ENCODE data around the gene CDH5. TPM values are rescaled to one million over a fixed set of nuclear protein-coding genes. Genes with fewer than 3 reads are reported as not detected.

Gene CDH5
- total RNA-seq, 4 donors from 2014 or later, result 31.2 to 126 (median 70.6) TPM

- no peaks in the 10 kb centered on the region for H3K27me3 ChIP-seq
Observed at GRCh38 chr16:66440271-66440802, 73.8 kb downstream of the CDH5 start.

GRCh38 chr16:66440970-66441369 lies 74.5 kb downstream of the CDH5 start:
- Histone ChIP-seq H3K4me1 (no peaks in the 10 kb centered on the region), H3K4me3 (no peak overlapping the region), H3K9me3 (no peaks in the 10 kb centered on the region), H3K27me3 (no peaks in the 10 kb centered on the region), H3K36me3 (no peaks in the 10 kb centered on the region), H3K27ac (no peak overlapping the region)
- TF ChIP-seq, protein P1, sequence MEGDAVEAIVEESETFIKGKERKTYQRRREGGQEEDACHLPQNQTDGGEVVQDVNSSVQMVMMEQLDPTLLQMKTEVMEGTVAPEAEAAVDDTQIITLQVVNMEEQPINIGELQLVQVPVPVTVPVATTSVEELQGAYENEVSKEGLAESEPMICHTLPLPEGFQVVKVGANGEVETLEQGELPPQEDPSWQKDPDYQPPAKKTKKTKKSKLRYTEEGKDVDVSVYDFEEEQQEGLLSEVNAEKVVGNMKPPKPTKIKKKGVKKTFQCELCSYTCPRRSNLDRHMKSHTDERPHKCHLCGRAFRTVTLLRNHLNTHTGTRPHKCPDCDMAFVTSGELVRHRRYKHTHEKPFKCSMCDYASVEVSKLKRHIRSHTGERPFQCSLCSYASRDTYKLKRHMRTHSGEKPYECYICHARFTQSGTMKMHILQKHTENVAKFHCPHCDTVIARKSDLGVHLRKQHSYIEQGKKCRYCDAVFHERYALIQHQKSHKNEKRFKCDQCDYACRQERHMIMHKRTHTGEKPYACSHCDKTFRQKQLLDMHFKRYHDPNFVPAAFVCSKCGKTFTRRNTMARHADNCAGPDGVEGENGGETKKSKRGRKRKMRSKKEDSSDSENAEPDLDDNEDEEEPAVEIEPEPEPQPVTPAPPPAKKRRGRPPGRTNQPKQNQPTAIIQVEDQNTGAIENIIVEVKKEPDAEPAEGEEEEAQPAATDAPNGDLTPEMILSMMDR (IDR thresholded peaks at IDR 0.05), result no peak
- no peak for TF ChIP-seq POLR2A (IDR thresholded peaks at IDR 0.05)
- intact Hi-C loops (cut with DNase I; ENCODE audit: low total_unique reads), result no loop called here
- no peak for DNase-seq

More at GRCh38 chr16:66440271-66440802, 73.8 kb downstream of the CDH5 start:
- Histone ChIP-seq H3K27ac (no peak overlapping the region), H3K36me3 (no peaks in the 10 kb centered on the region), H3K9me3 (no peaks in the 10 kb centered on the region), H3K4me3 (no peak overlapping the region), H3K4me1 (no peaks in the 10 kb centered on the region)
- no peak for DNase-seq
- intact Hi-C loops (cut with DNase I; ENCODE audit: low total_unique reads), result no loop called here
- TF ChIP-seq, protein P1 (IDR thresholded peaks at IDR 0.05), result no peak
- no peak for TF ChIP-seq POLR2A (IDR thresholded peaks at IDR 0.05)

GRCh38 chr16:66441586-66442375 lies 75.3 kb downstream of the CDH5 start:
- H3K27me3 ChIP-seq, result no peaks in the 10 kb centered on the region
- no peaks in the 10 kb centered on the region for H3K9me3 ChIP-seq
- TF ChIP-seq POLR2A (IDR thresholded peaks at IDR 0.05), result no peak
- TF ChIP-seq, protein P1 (IDR thresholded peaks at IDR 0.05), result no peak
- H3K36me3 ChIP-seq, result no peaks in the 10 kb centered on the region
- no peak for DNase-seq
- no peak overlapping the region for H3K27ac ChIP-seq
- no peak overlapping the region for H3K4me3 ChIP-seq
- intact Hi-C loops (cut with DNase I; ENCODE audit: low total_unique reads), result no loop called here
- no peaks in the 10 kb centered on the region for H3K4me1 ChIP-seq

- Histone ChIP-seq H3K36me3 (no peaks in the 10 kb centered on the region), H3K9me3 (no peaks in the 10 kb centered on the region), H3K27me3 (no peaks in the 10 kb centered on the region), H3K4me1 (no peaks in the 10 kb centered on the region), H3K4me3 (no peak overlapping the region), H3K27ac (no peak overlapping the region)
- intact Hi-C loops (cut with DNase I; ENCODE audit: low total_unique reads), result no loop called here
- TF ChIP-seq POLR2A (IDR thresholded peaks at IDR 0.05), result no peak
- TF ChIP-seq, protein P1 (IDR thresholded peaks at IDR 0.05), result no peak
- no peak for DNase-seq
Observed at GRCh38 chr16:66442502-66443268, 76.2 kb downstream of the CDH5 start.

GRCh38 chr16:66443269-66443652 lies 76.8 kb downstream of the CDH5 start:
- Histone ChIP-seq H3K4me1 (no peaks in the 10 kb centered on the region), H3K4me3 (no peak overlapping the region), H3K9me3 (no peaks in the 10 kb centered on the region), H3K27ac (no peak overlapping the region), H3K27me3 (no peaks in the 10 kb centered on the region), H3K36me3 (no peaks in the 10 kb centered on the region)
- no peak for DNase-seq
- no peak for TF ChIP-seq POLR2A (IDR thresholded peaks at IDR 0.05)
- TF ChIP-seq, protein P1 (IDR thresholded peaks at IDR 0.05), result no peak
- intact Hi-C loops (cut with DNase I; ENCODE audit: low total_unique reads), result no loop called here
